Stimulated activated CD8-positive, alpha-beta memory T cell treated with anti-CD3 and anti-CD28 coated beads, Interleukin-7, amount 100 ng/mL, for 4 hours (primary cell): Measurements from ENCODE around the gene CDKN1C.
A peak's percentile ranks its signal among the peaks of the same experiment; 100 is the strongest.

Experiments
- DNase-seq, 2 donors: peaks; one replicate each; pipeline ENCODE4 v3.0.0-alpha.2; 2020; ENCODE audit warnings: low read depth in 2 of 2

The CDKN1C gene

GRCh38 chr11:2885678-2886081 is at the start of gene CDKN1C:
CDKN1C (minus strand) TSS chr11:2885775; CDS start chr11:2885456, 319 bp downstream.
- DNase-seq: peak; percentile 62 to 81

DNA sequence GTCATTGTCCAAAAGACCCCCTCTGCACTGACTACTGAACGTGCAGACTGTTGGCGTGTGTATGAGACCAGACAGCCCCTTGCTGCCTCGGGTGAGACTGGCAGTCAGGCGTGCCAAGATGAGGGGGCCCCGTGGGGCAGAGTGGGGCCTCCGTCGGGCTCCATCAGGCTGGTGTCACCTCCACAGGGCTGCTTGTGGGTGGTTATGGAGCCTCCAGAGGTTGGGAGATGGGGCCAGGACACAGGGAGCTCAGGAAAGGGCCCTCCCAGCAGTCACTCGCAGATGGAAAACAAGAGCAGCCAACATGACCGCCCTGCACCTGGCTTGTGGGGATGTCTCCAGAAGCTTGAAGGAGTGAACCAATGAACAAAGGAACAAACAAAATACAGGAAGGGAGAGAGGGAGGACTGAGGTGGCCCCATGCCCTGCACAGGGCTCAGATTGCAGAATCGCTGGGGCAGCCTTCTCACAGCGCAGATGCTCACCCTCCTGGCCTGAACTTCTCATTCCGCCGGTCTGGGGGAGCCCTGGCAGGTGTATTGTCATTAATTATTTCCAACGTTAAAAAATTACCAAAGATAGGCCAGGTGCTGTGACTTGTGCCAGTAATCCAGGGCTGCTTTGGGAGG is 49.1 kb upstream of the CDKN1C start:
- DNase-seq: no peak

DNA sequence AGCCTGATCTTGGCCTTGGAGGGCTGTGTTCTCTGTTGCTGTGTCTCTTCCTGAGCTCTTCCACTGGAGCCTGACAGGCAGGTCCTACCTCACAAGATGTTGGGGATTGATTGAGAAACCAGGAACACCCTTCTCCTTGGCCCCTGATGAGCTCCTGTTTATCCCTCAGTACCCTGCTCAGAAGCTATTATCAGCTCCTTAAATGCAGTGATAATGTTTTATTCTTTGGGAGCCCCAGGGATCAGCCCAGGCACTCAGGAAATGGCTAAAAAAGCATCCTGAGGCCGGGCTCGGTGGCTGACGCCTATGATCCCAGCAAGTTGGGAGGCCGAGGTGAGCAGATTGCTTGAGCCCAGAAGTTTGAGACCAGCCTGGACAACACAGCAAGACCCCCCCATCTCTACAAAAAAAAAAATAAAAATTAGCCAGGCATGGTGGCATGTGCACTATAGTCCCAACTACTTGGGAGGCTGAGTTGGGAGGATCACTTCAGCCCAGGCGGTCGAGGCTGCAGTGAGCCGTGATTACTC is 48.5 kb upstream of the CDKN1C start:
- no peak for DNase-seq

DNA sequence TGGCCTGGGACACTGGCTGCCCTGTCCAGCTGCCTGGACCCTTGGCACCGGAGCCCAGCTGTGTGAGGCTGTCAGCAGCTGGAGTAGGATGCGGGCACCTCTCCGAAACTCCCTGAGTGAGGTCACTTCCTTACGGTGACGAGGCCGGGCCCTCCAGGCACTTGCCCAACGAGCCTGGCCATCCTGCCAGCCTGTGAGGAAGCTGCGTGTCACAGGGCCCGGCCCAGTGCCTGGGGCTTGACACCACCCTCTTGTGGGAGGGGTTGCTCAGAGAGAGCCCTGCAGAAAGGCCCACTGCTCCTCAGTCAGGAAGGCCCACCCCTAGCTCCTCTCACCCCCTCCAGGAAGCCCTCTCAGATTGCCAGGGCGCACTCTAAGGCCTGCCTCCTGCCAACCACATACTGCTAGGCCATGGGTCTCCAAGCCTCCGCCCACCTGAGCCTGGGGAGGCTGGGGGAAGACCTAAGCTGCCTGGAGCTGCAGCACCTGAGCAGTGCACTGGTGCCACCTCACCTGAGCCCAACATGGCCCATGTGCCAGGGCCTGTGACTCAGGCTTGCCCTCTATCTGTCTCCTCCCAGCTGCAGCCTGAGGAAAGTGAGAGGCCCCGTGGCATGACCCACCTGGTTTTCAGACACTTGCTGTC is 47.9 kb upstream of the CDKN1C start:
- peak in 1 of 2 donors; percentile 27 for DNase-seq

DNA sequence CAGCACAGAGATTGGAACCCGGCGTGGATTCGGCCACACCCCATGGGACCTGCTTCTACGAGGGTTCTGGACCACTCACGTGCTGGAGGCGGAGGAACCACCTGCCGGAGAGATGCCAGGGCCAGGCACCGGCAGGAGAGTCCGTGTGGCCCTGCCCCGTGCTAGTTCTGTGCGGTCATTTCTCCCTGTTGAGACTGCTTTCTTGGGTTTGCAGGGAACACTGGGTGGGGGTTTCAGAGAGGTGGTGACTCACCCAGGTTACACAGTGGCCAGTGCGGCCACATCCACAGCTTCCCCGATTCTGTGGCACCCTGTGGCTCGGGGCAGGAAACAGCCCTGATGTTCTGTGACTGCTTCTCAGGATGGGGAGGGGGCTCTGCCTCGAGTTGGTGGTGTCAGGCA is 47.3 kb upstream of the CDKN1C start:
- no peak for DNase-seq

DNA sequence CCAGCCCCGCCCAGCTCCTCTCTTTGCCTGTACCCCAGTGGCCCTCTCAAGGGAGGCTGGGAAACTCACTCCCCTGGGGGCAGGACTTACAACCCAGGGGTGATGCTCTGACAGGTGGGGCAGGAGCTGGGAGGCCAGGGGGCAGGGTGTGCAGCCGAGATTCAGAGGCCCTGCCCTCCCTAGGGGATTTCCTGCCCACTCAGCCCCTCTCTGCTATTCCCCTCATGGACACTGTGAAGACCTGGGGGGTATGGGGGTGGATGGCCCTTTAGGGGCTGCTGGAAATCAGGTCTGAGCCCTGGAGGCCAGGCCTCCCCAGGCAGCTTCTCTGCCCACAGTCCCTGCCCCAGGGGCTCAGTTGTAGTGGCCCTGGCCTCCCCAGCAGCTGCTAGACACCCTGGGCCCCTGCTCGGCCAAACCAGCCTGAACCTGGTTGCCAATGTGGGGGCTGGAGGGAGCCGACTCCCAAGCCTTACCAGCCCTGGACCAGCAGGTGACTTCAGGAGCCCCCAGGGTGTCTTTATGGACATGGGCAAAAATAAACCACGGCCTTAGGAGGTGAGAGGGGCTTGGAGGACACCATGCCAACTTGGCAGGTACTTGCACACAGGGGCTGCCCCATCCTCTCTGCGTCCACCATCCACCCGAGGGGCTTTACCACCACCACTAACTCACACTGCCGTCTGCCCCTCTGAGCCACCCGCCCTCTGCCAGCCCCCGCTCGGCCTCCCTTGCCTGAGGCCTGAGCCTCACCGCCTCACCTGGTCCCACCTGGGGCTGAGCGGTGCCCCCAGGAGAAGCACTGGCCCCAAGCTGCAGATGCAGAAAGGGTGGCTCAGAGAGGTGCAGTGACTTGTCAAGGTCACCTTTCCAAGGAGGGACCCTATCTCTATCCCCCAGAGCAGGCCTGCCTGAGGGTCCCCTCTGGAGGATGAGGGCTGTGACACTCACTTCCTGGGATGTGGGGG is 46.5 kb upstream of the CDKN1C start:
- DNase-seq: no peak

DNA sequence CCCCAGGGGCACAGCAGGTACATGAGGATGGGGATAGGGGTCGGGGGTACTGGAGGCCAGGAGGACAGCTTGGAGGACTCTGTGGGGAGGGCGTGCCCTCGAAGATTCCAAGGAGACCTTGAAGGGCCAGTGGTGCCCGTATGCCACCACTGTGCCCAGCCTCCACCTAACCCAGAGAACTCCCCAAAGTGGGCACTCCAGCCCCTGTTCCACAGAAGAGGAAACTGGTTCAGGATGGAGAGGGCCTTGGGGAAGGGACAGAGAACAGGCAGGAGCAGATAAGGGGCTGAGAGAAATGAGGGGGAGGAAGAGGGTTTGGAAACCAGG is 45.8 kb upstream of the CDKN1C start:
- DNase-seq: no peak

DNA sequence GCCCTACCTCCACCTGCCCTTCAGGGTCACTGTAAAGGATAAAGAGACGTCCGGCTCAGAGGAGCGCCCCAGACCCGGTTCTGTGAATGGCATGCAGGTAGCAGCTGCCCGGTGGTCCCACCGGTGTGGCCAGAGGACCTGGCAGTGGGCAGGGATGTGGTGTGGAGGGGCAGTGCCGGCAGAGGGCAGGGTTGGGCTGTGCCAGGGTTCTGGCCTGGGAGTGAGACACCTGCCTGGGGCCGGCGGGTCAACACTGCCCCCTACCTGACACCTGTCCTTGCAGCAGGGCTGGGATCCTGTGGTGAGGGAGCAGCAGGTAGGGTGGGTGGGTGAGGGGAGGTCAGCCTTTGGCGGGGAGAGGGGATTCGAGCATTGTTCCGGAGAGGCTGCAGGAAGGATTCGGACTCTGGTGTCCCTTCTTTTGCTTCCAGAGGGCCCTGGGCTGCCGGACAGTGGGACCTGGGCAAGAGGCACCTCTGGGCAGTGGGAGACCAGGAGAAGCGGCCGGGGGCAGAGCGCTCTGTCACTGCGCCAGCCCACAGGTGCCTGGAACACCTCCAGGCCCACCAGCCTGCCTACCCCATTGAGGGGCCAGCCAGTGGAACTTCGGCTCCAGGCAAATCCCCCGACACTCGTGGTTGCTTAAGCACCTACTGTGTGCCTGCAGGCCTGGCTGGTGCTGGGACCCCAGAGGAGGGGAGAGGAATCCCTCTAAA is 45.3 kb upstream of the CDKN1C start:
- peak in 1 of 2 donors; percentile 26 for DNase-seq

GRCh38 chr11:2929950-2930703 is 44.6 kb upstream of the CDKN1C start:
- no peak for DNase-seq

DNA sequence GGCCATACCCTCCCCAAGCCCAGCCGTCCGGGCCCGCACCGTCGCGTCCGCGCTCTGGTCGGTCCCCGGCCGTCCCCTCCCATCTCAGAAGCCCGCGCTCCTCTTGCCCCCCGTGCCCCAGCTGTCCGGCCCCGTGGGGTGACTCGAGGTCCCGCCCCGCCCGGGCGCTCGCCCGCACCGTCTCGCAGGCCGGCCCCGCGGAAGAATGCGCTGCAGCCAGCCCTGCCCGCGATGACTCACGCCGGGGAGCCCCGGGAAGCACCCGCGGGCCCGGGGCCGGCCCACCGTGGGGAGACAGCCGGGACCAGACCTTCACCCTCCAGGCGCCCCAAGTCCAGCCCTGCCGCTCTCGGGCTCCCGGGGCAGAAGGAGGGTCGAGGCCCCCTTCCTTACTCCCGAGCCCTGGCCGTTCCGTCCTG is 44.0 kb upstream of the CDKN1C start:
- DNase-seq: peak in 1 of 2 donors; percentile 45

DNA sequence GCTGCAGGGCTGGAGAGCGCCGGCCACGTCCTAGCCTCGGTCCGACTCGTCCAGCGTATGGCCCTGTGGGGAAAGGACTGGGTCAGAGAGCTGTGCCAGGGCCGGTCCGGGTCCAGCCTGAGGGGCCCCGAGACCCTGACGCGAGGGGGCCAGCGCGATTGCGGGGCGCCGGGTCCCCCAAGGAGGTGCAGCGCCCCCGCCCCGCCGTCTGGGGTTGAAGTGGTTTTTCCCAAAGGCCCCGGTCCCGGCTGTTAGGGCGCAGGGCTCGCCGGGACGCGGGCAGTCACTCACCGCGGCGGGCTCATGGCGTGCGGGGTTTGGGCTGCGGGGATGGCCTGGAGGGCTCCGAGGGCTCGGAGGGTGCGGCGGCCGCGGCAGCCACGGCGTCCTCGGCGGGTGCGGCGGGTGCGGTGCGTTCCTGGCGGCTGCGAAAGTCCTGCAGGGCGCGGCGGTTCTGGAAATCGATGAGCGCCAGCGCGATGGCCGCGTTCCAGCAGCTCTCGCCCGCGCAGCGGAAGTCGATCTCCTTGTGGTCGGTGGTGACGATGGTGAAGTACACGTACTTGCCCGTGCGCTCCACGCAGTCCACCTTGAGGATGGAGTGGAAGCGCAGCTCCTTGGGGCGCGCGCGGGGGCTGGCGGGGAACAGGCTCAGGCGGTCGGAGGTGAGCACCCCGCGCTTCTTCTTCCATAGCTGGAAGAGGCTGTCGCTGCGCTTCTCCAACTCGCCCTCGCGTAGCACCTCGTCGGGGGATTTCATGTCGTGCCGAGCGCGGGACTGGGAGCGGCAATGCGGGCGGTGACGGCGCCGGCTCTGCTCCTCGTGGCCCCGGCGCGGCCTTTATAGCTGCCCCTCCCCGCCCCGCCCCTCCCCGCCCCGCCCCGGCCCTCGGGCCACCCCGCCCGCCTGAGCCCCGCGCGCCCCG is 43.3 kb upstream of the CDKN1C start, which contains the start of gene PHLDA2:
TSS of gene PHLDA2 (minus strand) at position 816 of the 926 bp plus-strand sequence. CDS start at position 760, 56 bp downstream.
- DNase-seq: peak; percentile 29 to 45

- DNase-seq: no peak
Measured at GRCh38 chr11:2927851-2928604, 42.5 kb upstream of the CDKN1C start.

DNA sequence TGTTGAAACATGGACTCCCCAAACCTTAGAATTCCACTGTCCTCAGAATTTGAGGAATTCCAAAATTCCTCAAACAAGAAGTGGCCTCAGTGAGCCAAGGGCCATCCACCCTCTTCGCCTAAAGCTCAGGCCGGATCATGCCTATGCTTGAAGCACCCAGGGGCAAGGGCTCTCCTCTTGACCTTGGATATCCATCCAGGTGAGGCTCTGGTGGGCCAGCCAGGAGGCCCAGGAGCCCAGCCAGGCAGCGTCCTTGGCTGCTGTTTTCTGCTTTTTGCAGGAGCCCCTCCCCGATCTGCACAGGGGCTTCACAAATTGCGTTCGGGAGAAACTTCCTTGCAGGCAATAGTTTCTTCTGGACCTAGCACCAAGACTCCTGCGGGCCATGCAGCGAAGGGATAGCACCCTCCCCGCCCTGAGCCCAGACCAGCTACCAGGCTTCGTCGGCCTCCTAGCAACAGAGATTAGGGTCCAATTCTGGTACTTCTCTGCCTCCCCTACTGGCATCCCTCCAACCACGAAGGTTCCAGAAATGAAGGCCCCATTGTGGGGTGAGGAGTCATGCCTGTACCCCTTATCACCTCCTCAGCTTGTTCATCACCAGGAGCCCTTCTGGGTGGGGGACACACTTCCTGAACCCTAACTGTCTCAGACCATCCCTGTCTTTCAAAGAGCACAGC is 41.7 kb upstream of the CDKN1C start:
- DNase-seq: no peak

DNA sequence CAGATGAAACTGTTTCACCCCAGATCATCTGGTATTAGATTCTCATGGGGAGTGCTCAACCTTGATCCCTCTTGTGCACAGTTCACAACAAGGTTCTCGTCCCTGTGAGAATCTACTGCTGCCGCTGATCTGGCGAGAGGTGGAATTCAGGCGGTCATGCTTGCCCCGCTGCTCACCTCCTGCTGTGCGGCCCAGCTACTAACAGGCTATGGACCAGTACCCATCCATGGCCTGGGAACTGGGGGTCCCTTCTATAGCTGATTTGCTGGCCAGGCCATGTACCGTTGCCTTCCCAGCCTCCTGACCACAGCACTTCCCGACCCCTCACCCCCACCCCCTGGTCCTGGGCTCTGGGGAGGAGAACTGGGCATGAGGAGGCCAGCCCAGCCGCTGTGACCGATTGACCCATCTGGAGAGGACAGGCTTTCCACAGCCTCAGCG is 41.1 kb upstream of the CDKN1C start:
- DNase-seq: no peak

DNA sequence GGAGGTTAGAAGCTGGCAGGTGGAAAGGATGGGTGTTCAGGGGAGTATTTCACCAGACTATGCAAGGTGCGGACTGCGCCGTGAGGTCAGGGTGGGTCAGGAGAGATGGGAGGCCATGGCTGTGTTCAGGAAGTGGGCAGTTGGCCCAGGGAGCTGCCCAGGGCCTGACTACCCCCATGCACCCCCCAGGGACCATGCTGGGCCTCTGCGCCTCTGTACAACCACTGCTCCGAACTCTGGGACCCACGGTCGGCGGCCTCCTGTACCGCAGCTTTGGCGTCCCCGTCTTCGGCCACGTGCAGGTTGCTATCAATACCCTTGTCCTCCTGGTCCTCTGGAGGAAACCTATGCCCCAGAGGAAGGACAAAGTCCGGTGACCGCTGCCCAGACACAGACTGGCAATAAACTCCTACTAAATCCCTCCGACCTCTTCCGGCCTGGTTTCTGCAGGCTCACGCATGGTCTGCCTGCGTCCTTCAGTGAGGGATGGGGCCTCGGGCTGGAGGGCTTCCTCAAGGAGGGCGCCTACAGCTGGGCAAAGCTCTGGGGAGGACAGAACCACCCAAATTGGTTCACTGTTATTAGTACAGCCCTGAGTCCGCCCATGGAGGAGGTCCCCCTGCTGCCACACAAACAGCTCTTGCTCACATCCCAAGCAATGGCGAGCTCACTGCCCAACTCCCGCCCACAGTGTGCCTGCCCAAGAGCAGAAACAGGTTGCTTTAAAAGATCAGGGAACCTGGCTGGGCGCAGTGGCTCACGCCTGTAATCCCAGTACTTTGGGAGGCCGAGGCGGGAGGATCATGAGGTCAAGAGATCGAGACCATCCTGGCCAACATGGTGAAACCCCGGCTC is 39.5 kb upstream of the CDKN1C start:
- DNase-seq: no peak

- DNase-seq: no peak
Measured at GRCh38 chr11:2924381-2924780, 38.8 kb upstream of the CDKN1C start.
